OCI-LY1 (cell line): ENCODE results near the gene GPR173.

Experiments
- EZH2 ChIP-seq: fragments of 200-600 bp; sonication (generic), shearing (Covaris generic); IDR thresholded peaks from 2 replicates; pipeline ENCODE4 v1.8.0; 2017; ENCODE audit warnings: borderline replicate concordance, mixed run types, mild to moderate bottlenecking, antibody characterized with exemption, low read length, moderate library complexity, mixed read lengths
- TF ChIP-seq, protein P1 (sequence below): fragments of 200-600 bp; sonication (generic), shearing (Covaris generic); IDR thresholded peaks from 2 replicates; pipeline ENCODE4 v1.5.1; 2017; ENCODE audit warnings: mild to moderate bottlenecking, antibody characterized with exemption, low read length, moderate library complexity, mixed read lengths

DNA sequence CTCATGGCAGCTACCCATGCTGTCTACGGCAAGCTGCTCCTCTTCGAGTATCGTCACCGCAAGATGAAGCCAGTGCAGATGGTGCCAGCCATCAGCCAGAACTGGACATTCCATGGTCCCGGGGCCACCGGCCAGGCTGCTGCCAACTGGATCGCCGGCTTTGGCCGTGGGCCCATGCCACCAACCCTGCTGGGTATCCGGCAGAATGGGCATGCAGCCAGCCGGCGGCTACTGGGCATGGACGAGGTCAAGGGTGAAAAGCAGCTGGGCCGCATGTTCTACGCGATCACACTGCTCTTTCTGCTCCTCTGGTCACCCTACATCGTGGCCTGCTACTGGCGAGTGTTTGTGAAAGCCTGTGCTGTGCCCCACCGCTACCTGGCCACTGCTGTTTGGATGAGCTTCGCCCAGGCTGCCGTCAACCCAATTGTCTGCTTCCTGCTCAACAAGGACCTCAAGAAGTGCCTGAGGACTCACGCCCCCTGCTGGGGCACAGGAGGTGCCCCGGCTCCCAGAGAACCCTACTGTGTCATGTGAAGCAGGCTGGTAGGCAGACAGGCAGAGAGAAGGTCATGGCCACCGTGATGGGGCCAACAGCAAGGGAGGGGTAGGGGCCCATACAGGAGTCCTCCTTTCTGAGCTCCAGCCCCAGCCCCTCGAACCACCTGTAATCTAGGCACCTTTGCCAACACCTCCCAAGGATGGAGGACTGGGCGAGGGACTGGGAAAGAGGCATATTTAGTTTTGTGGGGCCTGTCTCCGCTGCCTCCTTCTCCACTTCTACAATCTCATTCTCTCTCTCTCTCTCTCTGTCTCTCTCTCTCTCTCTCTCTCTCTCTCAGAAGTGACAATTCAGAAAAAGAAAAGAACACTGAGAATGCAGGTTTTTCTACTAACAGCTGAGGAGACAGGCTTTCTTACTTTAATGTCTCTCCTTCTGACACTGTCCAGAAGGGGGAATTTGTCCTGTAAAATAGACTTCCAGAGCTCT, 28.9 kb downstream of the GPR173 start:
- TF ChIP-seq, protein P1, sequence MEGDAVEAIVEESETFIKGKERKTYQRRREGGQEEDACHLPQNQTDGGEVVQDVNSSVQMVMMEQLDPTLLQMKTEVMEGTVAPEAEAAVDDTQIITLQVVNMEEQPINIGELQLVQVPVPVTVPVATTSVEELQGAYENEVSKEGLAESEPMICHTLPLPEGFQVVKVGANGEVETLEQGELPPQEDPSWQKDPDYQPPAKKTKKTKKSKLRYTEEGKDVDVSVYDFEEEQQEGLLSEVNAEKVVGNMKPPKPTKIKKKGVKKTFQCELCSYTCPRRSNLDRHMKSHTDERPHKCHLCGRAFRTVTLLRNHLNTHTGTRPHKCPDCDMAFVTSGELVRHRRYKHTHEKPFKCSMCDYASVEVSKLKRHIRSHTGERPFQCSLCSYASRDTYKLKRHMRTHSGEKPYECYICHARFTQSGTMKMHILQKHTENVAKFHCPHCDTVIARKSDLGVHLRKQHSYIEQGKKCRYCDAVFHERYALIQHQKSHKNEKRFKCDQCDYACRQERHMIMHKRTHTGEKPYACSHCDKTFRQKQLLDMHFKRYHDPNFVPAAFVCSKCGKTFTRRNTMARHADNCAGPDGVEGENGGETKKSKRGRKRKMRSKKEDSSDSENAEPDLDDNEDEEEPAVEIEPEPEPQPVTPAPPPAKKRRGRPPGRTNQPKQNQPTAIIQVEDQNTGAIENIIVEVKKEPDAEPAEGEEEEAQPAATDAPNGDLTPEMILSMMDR = peak; percentile 55; the same call in 1 of the 2 replicates
- no peak for TF ChIP-seq EZH2
